SU-DHL-6 (cell line): ENCODE measurements around the gene PDGFD.

ENCODE experiments used
- CTCF ChIP-seq: fragments of 200-600 bp; sonication (generic); IDR thresholded peaks from one replicate; pipeline ENCODE4 v1.5.1; 2017; ENCODE audit warnings: antibody characterized with exemption, mild to moderate bottlenecking, low read length, moderate library complexity; ENCODE audit not compliant: insufficient read depth, poor library complexity, severe bottlenecking
- EZH2phosphoT487 ChIP-seq: fragments of 200-600 bp; sonication (generic), shearing (Covaris generic); conservative IDR thresholded peaks from 2 replicates; pipeline ENCODE4 v1.6.1; 2018; ENCODE audit warnings: mild to moderate bottlenecking, antibody characterized with exemption, low read length, moderate library complexity, mixed read lengths

DNA sequence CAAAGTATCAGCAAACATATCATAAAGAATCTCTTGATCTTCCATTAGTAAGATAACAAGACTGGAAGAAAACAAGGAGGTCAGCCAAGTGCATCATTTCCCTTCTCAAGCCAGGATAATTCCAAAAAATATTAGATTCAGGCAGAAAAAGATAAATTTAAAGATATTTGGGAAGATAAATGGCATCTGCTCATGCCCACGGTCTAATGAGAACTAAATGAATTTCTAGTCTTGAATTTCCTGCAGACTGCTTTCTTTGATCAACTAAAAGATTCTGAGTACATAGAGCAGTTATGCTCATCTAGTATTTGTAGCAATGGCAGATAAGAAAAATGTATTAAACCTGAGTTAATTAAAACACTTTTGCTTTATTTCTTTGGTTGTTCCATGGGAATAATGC, 96.4 kb downstream of the PDGFD start:
- TF ChIP-seq CTCF (no peak), EZH2phosphoT487 (no peak)
